HG03175 (cell line): ENCODE results near the gene TFCP2L1.

Experiments used
- ATAC-seq: cut with Tn5 transposase; IDR thresholded peaks from one replicate; pipeline ENCODE4 v1.9.1; 2021; ENCODE audit warnings: mild to moderate bottlenecking, moderate library complexity; ENCODE audit not compliant: unreplicated experiment

TFCP2L1 gene

GRCh38 chr2:121295911-121296650 lies 11.1 kb upstream of the TFCP2L1 start:
- ATAC-seq, result no peak

DNA sequence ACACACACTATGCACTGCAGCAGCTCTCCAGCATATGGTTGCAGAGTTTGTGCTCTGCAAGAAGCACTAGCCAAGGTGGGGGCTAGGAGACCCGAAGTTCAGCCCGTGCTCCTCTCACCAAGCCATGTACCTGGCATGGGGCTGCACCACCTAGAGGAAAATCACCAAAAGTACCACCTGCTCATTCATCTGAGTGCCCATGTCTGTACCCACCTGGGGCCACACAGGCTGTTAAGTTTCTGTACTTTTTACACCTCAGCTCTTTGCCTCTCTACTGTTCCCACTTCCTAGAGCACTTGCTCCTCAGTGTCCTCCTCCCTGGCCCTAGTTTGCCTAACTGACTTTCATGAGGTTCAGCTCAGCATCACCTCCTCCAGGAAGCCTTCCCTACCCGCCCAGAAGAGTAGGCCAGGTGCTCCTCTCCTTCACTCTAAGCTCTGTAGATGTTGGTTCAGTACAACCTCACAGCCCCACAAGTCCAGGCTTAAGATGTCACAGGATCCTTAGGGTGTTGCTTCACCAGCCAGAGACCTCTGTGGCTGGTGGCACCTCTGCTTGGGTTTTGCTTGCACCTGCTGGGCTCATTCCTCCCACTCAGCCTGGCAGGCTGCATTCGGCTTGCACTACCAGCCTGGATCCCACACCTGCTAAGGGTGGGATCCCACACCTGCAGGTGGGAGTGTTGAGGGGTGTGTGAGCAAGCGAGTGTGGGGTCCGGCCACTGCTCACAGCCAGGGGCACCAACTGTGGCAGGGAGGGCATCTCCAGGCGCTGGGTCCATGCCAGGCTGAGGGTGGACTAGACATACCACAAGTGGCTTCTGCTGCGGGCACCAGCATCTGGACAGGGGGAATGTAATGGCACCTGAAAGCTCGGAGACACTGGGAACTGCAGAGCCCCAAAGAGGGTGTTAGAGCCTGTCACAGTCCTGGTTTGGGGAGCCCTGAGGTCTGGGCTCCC lies 10.2 kb upstream of the TFCP2L1 start:
- ATAC-seq, result no peak

- ATAC-seq, result no peak
These were observed 8.7 kb upstream of the TFCP2L1 start for GRCh38 chr2:121293450-121294325.

GRCh38 chr2:121291251-121291580 lies 6.2 kb upstream of the TFCP2L1 start:
- ATAC-seq, result no peak

DNA sequence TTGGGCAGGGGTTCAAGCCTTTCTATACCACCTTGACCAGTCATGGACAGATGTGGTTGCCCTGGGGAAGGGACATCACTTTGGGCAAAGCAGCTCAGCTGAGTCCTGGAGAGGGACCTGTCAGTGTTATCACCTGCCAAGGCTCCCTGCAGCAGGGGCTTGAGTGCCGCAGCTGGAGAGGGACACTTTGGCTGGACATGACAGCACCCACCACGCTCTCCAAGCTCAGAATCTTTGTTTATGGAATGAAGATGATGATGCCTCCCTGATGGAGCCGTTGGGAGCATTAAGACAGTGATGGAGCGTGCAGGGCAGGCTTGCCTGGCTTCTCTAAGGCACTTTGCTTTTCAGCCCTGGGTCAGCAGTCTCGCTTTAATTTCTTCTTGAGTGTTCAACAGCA lies 4.3 kb upstream of the TFCP2L1 start:
- ATAC-seq, result no peak

DNA sequence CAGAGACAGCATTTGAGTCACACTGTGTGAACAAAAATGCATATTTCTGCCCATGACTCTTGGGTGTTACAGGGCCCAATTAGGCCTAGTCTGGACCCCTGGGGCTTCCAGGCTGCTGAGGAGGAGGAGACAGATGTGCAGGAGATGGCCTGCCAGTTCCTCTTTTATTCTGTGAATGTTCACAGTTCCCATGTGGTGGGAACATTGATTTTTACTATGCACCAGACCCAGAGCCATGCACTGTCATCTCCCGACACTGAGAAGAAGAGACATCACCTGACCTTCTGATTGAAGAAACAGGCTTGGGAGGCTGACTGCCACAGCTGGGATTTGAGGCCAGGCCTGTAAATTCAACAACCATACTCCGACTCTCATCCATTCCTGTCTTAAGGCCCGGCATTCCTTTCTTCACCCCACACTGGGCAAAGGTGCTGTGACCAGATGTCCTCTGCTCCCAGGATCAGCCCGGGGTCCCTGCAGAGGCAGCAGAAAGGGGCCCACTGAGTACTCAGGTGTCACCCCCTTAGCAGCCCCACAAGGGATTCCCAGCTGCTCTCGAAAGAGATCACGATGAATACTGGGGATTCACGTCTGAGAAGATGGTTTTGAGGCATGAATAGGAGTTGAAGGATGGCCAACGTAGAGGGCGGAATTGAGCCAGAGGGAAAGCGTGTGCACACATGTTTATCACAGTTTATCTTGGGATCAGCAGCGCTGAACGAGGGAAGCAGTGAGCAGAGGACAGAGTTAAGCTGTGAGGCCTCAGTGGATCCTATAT lies 3.6 kb upstream of the TFCP2L1 start:
- ATAC-seq, result no peak

- no peak for ATAC-seq
These were observed 3.0 kb upstream of the TFCP2L1 start for GRCh38 chr2:121287956-121288355.

GRCh38 chr2:121287146-121287798 lies 2.3 kb upstream of the TFCP2L1 start:
- ATAC-seq, result no peak

- ATAC-seq, result no peak
These were observed 1.5 kb upstream of the TFCP2L1 start for GRCh38 chr2:121286506-121286905.

DNA sequence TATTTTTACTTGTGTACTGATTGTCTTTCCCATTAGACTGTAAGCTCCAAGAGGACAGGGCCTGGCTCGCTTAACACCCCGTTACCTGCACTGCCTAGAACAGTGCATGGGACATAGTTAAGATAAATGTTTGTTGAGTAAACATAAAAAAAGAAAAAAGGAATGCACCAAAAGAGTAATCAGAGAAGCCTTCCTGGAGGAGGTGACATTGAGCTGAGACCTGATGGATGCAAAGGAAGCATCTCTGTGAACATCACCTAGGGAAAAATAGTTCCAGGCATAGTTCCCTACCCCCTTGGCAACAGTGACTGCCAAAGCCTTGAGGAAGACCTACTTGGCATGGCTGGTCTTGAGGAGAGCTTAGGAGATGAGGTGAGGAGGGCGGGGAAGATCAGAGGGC lies 924 bp upstream of the TFCP2L1 start:
- ATAC-seq, result no peak

- ATAC-seq, result no peak
These were observed 1.1 kb downstream of the TFCP2L1 start for GRCh38 chr2:121283670-121284462.

DNA sequence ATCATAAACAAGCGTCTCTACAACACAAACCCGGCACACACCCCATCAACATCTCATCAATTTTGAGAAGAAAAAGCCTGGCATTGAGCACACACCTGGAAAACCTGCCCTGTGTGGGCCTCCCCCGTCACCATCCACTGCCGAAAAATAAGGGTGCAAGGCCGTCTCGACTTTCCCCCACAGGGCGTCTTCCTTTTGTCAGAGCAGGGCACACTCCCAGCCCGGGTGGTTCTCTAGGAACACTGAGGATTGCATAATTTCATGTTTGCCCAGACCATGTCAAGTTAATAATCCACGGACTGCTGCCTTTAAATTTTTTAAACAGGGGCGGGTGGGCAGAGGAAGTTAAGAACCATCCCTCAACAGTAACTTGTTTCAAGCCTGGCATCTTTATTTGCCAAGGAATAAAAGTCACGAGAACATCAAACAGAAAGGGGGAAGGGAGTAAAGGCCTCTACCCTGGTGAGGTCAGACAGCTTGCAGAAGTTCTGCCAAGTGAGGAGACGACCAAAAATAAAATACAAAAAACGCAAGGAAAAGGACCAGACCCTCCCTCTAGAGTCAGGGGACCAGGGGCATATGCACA lies 2.1 kb downstream of the TFCP2L1 start:
- ATAC-seq, result no peak

- ATAC-seq, result no peak
These were observed 3.3 kb downstream of the TFCP2L1 start for GRCh38 chr2:121281694-121282093.

DNA sequence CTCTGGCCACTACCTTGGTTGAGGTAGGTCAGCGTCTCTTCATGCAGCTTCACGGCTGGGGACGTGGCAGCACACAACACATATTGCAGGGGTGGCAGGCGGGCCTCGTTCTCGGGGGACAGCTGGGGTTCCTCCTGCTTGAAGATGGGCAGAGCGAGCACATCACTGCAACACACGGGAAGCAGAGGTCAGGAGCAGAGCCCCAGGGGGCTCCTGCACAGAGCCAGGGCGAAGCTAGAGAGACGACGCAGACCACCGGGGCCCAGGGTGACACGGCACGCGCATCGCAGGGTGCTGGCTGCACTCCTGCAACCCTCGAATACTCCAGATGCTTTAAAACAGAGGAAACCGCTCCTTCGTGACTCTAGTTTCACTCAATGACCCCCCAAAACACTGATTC lies 3.9 kb downstream of the TFCP2L1 start:
- ATAC-seq, result no peak

DNA sequence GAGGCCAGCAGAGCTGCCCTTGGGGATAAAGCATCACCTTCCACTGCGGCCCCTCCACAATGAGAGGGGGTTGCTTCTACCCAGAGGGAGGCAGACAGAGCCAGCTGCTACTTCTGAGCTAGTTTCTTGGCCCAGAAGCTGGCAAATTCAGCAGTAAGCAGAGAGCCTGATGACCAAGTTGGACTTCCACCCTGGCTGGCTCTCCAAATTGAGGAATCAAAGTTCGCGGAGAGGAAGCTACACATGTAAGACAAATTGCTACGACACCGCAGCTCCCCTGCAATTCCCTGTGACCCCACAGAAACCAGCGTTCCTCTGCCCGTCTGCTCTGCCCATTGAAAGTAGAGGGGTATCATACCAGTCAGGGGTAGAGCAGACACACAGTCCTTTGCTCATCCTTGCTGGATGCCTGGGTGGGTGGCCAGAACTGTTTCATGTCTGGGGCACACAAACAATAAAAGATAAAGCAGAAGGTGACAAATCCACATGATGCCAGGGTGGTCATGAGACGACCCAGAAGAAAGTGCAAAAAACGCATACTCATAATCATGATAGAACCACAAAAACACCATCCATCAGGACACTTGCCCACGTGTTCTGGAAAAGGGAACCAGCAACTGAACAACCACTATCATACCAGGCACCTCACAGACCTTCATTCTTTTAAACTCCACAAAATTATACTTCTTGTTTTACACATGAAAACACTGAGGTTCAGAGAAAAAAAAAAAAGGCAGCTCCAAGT lies 5.4 kb downstream of the TFCP2L1 start:
- no peak for ATAC-seq

DNA sequence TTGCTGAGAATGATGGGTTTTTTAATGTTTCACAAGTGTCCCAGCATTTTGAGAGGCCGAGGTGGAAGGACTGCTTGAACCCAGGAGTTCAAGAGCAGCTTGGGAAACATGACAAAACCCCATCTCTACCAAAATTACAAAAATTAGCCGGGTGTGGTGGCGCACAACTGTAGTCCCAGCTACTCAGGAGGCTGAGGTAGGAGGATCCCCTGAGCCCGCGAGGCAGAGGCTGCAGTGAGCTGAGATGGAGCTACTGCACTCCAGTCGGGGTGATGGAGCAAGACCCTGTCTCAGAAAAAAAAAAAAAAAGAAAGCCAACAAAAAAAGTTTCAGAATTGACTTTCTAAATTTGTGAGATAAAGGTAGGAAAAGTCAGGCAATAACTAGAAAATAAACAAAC lies 8.7 kb downstream of the TFCP2L1 start:
- ATAC-seq, result no peak

DNA sequence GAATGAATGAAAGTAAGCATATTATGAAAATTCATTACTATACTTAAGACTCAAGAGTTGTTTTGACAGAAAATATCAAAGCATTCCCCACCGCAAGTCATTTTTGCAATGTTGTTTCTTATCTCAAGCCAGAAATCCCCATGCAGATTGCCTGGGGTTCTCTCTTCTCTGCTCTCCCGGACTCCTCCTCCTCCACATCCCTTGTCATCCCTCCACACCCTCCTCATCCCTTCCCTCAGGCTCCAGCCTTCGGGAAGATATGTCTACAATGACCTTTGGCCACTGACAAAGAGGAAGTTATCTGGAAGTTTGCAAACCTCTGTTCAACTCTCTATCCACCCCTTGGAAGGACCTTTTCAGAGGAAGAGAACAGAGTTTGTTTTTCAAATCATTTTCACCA lies 11.9 kb downstream of the TFCP2L1 start:
- ATAC-seq, result no peak

DNA sequence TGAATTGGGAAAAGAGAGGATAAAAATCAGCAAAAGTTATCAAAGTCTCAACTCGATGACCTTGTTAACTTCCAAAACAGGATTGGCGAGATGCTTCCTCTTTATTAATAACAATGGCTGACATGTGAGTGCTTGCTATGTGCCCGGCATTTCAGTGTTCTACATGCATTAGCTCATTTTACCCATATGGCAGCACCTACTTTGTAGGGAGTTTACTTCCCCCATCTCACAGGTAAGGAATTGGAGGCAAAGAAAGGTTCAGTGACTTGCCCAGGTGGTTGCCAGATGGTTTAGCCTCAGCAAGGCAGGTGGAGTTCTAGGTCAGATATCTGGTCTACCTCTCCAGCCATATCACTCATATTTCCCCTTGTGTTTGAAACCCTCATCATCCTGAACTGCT lies 12.4 kb downstream of the TFCP2L1 start:
- ATAC-seq, result no peak
